ENCODE results near the gene CFAP74.

DNA sequence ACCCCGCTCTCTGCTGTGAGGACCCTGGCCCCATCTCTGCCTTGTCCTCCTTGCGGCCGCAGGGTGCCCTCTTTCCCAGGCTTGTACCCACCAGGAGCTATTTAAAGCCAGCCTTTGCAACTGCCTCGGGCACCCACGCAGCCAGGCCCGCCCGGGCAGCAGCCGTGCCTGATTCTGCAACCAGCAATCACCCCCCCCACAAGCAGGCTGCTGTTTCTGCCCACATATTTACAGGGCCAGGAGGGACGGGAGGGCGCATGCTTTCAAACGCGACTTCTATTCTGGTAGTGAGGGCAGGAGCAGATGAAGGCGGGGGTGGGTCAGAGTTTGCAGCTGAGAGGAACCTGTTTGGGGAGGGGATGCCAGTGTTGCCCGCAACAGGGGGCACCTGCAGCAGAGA lies 29.2 kb upstream of the CFAP74 start:
- TF ChIP-seq, protein P1, sequence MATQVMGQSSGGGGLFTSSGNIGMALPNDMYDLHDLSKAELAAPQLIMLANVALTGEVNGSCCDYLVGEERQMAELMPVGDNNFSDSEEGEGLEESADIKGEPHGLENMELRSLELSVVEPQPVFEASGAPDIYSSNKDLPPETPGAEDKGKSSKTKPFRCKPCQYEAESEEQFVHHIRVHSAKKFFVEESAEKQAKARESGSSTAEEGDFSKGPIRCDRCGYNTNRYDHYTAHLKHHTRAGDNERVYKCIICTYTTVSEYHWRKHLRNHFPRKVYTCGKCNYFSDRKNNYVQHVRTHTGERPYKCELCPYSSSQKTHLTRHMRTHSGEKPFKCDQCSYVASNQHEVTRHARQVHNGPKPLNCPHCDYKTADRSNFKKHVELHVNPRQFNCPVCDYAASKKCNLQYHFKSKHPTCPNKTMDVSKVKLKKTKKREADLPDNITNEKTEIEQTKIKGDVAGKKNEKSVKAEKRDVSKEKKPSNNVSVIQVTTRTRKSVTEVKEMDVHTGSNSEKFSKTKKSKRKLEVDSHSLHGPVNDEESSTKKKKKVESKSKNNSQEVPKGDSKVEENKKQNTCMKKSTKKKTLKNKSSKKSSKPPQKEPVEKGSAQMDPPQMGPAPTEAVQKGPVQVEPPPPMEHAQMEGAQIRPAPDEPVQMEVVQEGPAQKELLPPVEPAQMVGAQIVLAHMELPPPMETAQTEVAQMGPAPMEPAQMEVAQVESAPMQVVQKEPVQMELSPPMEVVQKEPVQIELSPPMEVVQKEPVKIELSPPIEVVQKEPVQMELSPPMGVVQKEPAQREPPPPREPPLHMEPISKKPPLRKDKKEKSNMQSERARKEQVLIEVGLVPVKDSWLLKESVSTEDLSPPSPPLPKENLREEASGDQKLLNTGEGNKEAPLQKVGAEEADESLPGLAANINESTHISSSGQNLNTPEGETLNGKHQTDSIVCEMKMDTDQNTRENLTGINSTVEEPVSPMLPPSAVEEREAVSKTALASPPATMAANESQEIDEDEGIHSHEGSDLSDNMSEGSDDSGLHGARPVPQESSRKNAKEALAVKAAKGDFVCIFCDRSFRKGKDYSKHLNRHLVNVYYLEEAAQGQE (IDR thresholded peaks at IDR 0.05; ENCODE audit: borderline replicate concordance): no peak
- TF ChIP-seq, protein P2, sequence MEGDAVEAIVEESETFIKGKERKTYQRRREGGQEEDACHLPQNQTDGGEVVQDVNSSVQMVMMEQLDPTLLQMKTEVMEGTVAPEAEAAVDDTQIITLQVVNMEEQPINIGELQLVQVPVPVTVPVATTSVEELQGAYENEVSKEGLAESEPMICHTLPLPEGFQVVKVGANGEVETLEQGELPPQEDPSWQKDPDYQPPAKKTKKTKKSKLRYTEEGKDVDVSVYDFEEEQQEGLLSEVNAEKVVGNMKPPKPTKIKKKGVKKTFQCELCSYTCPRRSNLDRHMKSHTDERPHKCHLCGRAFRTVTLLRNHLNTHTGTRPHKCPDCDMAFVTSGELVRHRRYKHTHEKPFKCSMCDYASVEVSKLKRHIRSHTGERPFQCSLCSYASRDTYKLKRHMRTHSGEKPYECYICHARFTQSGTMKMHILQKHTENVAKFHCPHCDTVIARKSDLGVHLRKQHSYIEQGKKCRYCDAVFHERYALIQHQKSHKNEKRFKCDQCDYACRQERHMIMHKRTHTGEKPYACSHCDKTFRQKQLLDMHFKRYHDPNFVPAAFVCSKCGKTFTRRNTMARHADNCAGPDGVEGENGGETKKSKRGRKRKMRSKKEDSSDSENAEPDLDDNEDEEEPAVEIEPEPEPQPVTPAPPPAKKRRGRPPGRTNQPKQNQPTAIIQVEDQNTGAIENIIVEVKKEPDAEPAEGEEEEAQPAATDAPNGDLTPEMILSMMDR (IDR thresholded peaks at IDR 0.05; ENCODE audit: poor library complexity, severe bottlenecking): no peak
- TF ChIP-seq EZH2 (IDR thresholded peaks at IDR 0.05; ENCODE audit: borderline replicate concordance, insufficient read depth, low read length, poor library complexity, severe bottlenecking) (no peak), TAF1 (IDR thresholded peaks at IDR 0.05; ENCODE audit: low read depth) (no peak), MXI1 (conservative IDR thresholded peaks at IDR 0.05; ENCODE audit: poor library complexity, severe bottlenecking) (no peak), POLR2AphosphoS5 (IDR thresholded peaks at IDR 0.05) (no peak), RAD21 (conservative IDR thresholded peaks at IDR 0.05) (no peak)

All from neural cell (in vitro differentiated cells).